Body of pancreas (tissue), 4 donors: ENCODE results near the gene ZNF862. TPM values are rescaled to one million over a fixed set of nuclear protein-coding genes. Genes with fewer than 3 reads are reported as not detected.

Experiments
- ATAC-seq: fragments of 150-250 bp; one replicate; pipeline ENCODE4 v1.9.1; 2016
- DNase-seq, 4 donors: peaks; one replicate each; pipeline ENCODE4 v3.0.0-alpha.2; 2019
- H3K27ac ChIP-seq, 4 donors: fragments of 200-600 bp; sonication (generic); 1 replicate in 3 of 4; 2 replicates in 1 of 4; pipeline versions ENCODE4 v1.5.1 to v1.6.1; 2016 to 2019; ENCODE audit warnings: mild to moderate bottlenecking in 1 of 4, mixed read lengths in 1 of 4, moderate library complexity in 1 of 4
- H3K27me3 ChIP-seq, 2 donors: fragments of 200-600 bp; sonication (generic); one replicate each; pipeline ENCODE4 v1.6.0; 2016; ENCODE audit warnings: mild to moderate bottlenecking in 1 of 2
- H3K36me3 ChIP-seq, 2 donors: fragments of 200-600 bp; sonication (generic); replicated peaks in 1 of 2; 2 replicates each; pipeline ENCODE4 v1.5.1; 2016; ENCODE audit warnings: low read depth in 2 of 2; ENCODE audit not compliant: insufficient read depth in 1 of 2
- H3K4me1 ChIP-seq: fragments of 200-600 bp; sonication (generic); one replicate; pipeline ENCODE4 v1.6.0; 2016
- H3K4me3 ChIP-seq, 2 donors: fragments of 200-600 bp; sonication (generic); 1 replicate in 1 of 2; 2 replicates in 1 of 2; pipeline ENCODE4 v1.5.1; 2016 to 2019
- H3K9me3 ChIP-seq, 3 donors: fragments of 200-600 bp; sonication (generic); 1 replicate in 2 of 3; 2 replicates in 1 of 3; pipeline ENCODE4 v1.5.1; 2016
- POLR2A ChIP-seq, 3 donors: fragments of 450-650 bp; IDR thresholded peaks; one replicate each; pipeline ENCODE4 v1.6.1; 2016; ENCODE audit warnings: antibody characterized with exemption in 3 of 3, mild to moderate bottlenecking in 2 of 3
- WGBS, 2 donors: methylation state at CpG; one replicate each; pipeline ENCODE4 v1.1.5; 2017; 5-methylcytosine and 5-hydroxymethylcytosine counted together
- intact Hi-C: fragments of 100-400 bp; cut with DNase I; formaldehyde crosslinking; loops from one replicate; pipeline ENCODE4 v1.15.1; 2023
- total RNA-seq, 2 donors: library from RNA; depleted of rRNA; stranded (reverse); fragments of >200 nt; gene quantifications; one replicate each; pipeline ENCODE4 v1.1.0, GENCODE V29; 2016
- TF ChIP-seq, protein P1 (sequence below), 7 experiments: fragments of 450-650 bp in 4 of 7; fragments of 200-600 bp in 3 of 7; sonication (generic) in 3 of 7; IDR thresholded peaks; one replicate each; pipeline ENCODE4 v1.5.1; 2016 to 2019; ENCODE audit warnings: antibody characterized with exemption in 7 of 7

The ZNF862 gene
- total RNA-seq, 2 donors from 2014 or later = 10.9 to 18.8 TPM

DNA sequence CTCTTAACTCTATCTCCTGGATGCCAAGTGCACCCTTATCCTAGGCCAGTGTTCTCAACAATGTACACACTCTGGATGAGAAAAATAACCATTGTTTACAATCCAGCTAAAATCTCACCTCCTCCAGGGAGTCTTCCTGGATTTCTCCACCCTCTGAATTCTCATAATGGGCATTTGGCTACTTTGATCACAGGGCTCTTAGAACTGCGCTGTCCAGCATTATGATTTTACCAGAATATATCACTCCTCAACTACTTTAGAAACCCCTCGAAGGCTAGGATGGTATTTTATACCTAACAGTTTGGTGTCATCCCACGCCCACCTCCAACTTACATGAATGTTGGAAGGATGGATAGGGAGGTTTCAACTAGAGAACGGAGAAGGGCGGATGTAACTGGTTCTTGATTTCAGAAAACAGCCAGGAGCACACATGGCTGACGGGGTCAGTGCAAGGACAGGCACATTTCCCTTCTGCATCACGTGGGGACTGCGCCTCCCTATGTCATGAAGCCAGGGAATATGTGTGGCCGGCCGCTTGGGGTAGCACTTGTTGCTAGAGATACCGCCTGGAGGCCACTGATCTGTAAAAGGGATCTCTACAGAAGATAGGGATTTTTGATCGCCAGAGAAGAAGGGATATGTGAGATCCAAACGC lies 34.4 kb downstream of the ZNF862 start:
- intact Hi-C loops = no loop called here
- Histone ChIP-seq H3K27ac (peak overlapping the region; percentile 59 to 86 (median 81)), H3K9me3 (no peaks in the 10 kb centered on the region), H3K27me3 (no peaks in the 10 kb centered on the region), H3K4me3 (no peak overlapping the region), H3K36me3 (no peaks in the 10 kb centered on the region), H3K4me1 (peaks cover 19% of the 10 kb centered on the region)
- DNase-seq (peak; percentile 63 to 84 (median 75)), ATAC-seq (peak; percentile 73)
- peak in 2 of 3 donors; percentile 49 to 55 for TF ChIP-seq POLR2A (IDR thresholded peaks at IDR 0.05)
- TF ChIP-seq, protein P1, sequence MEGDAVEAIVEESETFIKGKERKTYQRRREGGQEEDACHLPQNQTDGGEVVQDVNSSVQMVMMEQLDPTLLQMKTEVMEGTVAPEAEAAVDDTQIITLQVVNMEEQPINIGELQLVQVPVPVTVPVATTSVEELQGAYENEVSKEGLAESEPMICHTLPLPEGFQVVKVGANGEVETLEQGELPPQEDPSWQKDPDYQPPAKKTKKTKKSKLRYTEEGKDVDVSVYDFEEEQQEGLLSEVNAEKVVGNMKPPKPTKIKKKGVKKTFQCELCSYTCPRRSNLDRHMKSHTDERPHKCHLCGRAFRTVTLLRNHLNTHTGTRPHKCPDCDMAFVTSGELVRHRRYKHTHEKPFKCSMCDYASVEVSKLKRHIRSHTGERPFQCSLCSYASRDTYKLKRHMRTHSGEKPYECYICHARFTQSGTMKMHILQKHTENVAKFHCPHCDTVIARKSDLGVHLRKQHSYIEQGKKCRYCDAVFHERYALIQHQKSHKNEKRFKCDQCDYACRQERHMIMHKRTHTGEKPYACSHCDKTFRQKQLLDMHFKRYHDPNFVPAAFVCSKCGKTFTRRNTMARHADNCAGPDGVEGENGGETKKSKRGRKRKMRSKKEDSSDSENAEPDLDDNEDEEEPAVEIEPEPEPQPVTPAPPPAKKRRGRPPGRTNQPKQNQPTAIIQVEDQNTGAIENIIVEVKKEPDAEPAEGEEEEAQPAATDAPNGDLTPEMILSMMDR (IDR thresholded peaks at IDR 0.05) = peak in 4 of 7 experiments; percentile 11 to 28 (median 24)
- 26 to 28% methylated on average over 13 of the region's 13 CpGs for WGBS, 2 donors

DNA sequence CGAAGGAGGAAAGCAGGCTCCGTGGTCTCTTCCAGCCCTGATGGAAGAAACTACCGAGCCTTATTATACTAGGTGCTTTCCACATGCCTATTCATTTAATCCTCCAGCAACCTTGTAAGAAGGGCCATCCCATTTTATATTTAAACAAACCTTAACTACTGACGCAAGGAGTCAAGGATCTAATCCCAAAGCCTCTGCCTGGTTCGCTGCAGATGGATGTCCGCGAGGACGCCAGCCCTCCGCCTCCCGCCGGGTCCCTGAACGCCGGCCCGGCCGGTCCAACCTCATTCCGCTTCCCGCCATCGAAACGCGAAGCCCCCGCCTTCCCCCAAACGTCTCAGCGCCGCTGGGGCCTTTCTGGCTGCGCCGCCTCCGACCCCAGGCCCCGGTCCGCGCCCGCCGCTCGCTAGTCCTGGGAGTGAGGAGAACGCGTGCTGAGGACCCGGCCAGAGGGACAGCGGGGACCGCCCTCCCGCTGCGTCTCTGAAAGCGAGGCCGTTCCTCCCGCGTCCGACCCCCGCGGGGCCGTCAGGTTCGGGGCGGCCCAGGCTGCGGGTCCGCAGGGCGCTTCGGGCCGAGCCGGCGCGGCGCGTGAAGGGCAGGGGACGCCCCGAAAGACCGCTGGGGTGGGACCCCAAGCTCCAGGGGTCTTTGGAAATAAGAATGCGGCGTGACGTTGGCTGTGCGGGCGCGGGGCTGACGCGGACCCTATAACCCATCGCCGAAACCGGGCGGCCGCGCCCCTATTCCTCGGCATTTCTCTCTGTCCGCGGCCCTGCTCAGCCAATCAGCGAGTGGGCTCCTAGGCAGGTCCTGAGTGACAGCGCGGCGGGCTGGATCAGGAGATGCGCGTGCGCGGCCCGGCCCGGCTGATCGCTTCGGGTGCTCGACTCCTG lies 35.1 kb downstream of the ZNF862 start, which contains the start of gene ATP6V0E2:
TSS of gene ATP6V0E2 (plus strand) at position 896 of the 896 bp plus-strand sequence. CDS start 97 bp downstream, outside the sequence.
- TF ChIP-seq, protein P1 (IDR thresholded peaks at IDR 0.05) = no peak
- TF ChIP-seq POLR2A (IDR thresholded peaks at IDR 0.05) = peak in 2 of 3 donors; percentile 61 to 62
- DNase-seq = peak; percentile 93 to 97 (median 97)
- peaks cover 19% of the 10 kb centered on the region for H3K4me1 ChIP-seq
- H3K4me3 ChIP-seq = peak within 1 kb of the TSS; percentile 35 to 59
- ATAC-seq = peak; percentile 95
- 1% methylated on average over 14 to 93 of the region's 93 CpGs for WGBS, 2 donors
- H3K27ac ChIP-seq = peak within 1 kb of the TSS; percentile 59 to 86 (median 81)
- no peaks in the 10 kb centered on the region for H3K27me3 ChIP-seq
- H3K36me3 ChIP-seq = no peaks in the 10 kb centered on the region
- intact Hi-C loops = no loop called here
- no peaks in the 10 kb centered on the region for H3K9me3 ChIP-seq

DNA sequence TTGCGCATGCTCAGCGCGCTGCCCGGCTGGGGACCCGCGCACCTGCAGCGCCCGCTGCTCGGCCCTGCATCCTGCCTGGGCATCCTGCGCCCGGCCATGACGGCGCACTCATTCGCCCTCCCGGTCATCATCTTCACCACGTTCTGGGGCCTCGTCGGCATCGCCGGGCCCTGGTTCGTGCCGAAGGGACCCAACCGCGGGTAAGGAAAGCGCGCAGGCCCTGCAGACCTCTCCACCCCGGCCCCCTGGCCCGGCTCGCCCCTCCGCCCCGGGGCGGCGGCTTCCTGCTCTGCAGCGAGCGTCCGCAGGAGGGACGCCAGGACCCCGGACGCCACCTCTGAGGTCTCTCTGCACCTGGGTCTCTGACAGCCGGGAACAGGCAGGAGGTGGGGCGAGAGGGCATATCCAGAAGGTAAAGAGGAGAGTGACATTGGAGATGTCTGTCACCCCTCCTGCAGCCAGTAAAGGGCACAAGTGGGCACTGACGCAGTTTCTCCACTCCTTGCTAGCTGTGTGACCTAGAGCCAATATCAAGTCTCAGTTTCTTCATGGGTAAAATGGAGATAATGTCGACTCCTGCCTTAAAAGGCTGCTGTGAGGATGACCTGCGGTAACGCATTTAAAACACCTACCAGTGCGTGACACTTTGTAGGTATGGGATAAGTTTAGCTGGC lies 35.9 kb downstream of the ZNF862 start:
- intact Hi-C loops = no loop called here
- DNase-seq = no peak
- WGBS, 2 donors = 6 to 17% methylated on average over 15 to 46 of the region's 46 CpGs
- peak overlapping the region in 1 of 2 donors; percentile 59 for H3K4me3 ChIP-seq
- peak overlapping the region in 2 of 4 donors; percentile 84 to 86 for H3K27ac ChIP-seq
- H3K27me3 ChIP-seq = no peaks in the 10 kb centered on the region
- H3K36me3 ChIP-seq = no peaks in the 10 kb centered on the region
- peak; percentile 3 for ATAC-seq
- peaks cover 19% of the 10 kb centered on the region for H3K4me1 ChIP-seq
- TF ChIP-seq POLR2A (IDR thresholded peaks at IDR 0.05) = peak in 2 of 3 donors; percentile 13 to 45
- TF ChIP-seq, protein P1 (IDR thresholded peaks at IDR 0.05) = no peak
- H3K9me3 ChIP-seq = no peaks in the 10 kb centered on the region

DNA sequence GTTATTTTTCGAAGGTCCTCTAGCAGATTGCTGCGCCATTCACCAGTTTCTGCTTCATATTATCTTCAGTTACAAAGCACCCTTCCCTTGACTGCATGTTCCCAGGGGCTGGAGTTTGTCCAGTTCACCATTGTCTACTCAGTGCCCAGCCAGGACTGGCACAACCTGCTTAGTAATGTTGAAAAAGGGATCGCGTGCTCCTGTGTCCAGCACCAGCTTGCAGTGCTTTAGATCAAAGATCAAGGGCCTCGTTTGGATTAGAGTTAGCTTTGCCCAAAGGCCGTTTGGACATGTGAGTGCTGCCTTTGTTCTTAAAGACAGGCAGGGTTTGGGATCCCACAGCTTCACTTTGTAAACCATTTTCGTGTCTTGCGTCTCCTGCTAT lies 36.5 kb downstream of the ZNF862 start:
- ATAC-seq (no peak), DNase-seq (no peak)
- no peak for TF ChIP-seq POLR2A (IDR thresholded peaks at IDR 0.05)
- TF ChIP-seq, protein P1 (IDR thresholded peaks at IDR 0.05) = no peak
- peak overlapping the region in 1 of 4 donors; percentile 84 for H3K27ac ChIP-seq
- H3K4me3 ChIP-seq = no peak overlapping the region
- H3K36me3 ChIP-seq = no peaks in the 10 kb centered on the region
- no peaks in the 10 kb centered on the region for H3K9me3 ChIP-seq
- intact Hi-C loops = no loop called here
- peaks cover 19% of the 10 kb centered on the region for H3K4me1 ChIP-seq
- WGBS, 2 donors = 46 to 47% methylated on average over 8 of the region's 8 CpGs
- no peaks in the 10 kb centered on the region for H3K27me3 ChIP-seq
